ENCODE measurements around the gene PYDC1. TPM values are rescaled to one million over a fixed set of nuclear protein-coding genes. Genes with fewer than 3 reads are reported as not detected.

PYDC1 gene
- total and polyA plus RNA-seq, 11 donors: not detected

- Histone ChIP-seq H3K36me3 (peaks cover 5 to 96% (median 84%) of the 10 kb centered on the region in 9 donors), H3K9me3 (no peaks in the 10 kb centered on the region), H3K27me3 (no peaks in the 10 kb centered on the region), H3K4me1 (peaks cover 0 to 18% (median 0%) of the 10 kb centered on the region in 12 donors), H3K27ac (no peak overlapping the region), H3K4me3 (no peak overlapping the region)
- TF ChIP-seq CTCF (IDR thresholded peaks at IDR 0.05): no peak
- no peak for TF ChIP-seq POLR2A (IDR thresholded peaks at IDR 0.05)
- 82 to 89% (median 87%) methylated on average over 7 of the region's 7 CpGs for WGBS, 4 donors
- ATAC-seq (no peak), DNase-seq (no peak)
- intact Hi-C loops (cut with DNase I): loop anchor here in 1 of 10 donors (10.0 kb wide), 1 partner anchor 230 kb away; the partner anchor contains the start of gene COX6A2
These were observed 22.0 kb downstream of the PYDC1 start for GRCh38 chr16:31194898-31195297.

GRCh38 chr16:31193874-31194273 is 23.1 kb downstream of the PYDC1 start:
- H3K4me1 ChIP-seq: peaks cover 0 to 13% (median 0%) of the 10 kb centered on the region in 12 donors
- intact Hi-C loops (cut with DNase I): loop anchor here in 1 of 10 donors (10.0 kb wide), 1 partner anchor 231 kb away; the partner anchor contains the start of gene COX6A2
- DNase-seq: no peak
- no peak overlapping the region for H3K27ac ChIP-seq
- H3K9me3 ChIP-seq: no peaks in the 10 kb centered on the region
- no peak overlapping the region for H3K4me3 ChIP-seq
- peaks cover 7 to 96% (median 86%) of the 10 kb centered on the region in 9 donors for H3K36me3 ChIP-seq
- no peaks in the 10 kb centered on the region for H3K27me3 ChIP-seq
- ATAC-seq: no peak
- no peak for TF ChIP-seq CTCF (IDR thresholded peaks at IDR 0.05)
- TF ChIP-seq POLR2A (IDR thresholded peaks at IDR 0.05): no peak
- WGBS, 4 donors: 89 to 94% (median 91%) methylated on average over 2 of the region's 2 CpGs

DNA sequence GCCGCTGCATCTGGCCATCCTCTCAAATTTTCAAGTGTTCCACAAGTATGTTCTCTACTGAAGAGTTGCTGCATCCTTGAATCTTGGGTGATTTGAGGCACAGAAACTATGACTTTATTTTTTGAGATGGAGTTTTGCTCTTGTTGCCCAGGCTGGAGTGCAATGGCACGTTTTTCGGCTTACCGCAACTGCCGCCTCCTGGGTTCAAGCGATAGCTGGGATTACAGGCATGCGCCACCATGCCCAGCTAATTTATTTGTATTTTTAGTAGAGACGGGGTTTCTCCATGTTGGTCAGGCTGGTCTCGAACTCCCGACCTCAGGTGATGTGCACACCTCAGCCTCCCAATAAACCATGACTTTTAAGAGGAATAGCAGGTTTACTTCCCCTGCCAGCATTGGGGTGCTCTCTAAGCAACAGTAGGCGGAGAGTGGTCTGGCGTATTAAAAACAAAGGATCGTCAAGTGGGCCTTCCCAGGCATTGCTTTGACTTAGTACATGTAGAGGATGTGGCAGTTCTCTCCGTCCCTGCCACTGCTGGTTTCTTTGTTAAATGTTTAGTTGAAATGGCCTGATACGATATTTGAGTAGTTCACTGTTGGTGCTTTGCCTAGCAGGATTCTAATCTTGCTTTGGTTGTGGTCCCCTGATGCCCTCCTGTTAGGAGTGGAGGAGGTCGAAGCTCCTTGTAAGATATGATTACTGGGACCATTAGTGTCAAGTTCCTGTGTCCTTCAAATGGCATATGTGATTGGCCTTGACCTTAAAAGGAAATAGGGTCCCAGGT is 23.9 kb downstream of the PYDC1 start:
- TF ChIP-seq POLR2A (IDR thresholded peaks at IDR 0.05) (no peak), CTCF (IDR thresholded peaks at IDR 0.05) (no peak)
- ATAC-seq (no peak), DNase-seq (no peak)
- Histone ChIP-seq H3K27me3 (no peaks in the 10 kb centered on the region), H3K4me1 (peaks cover 0 to 4% (median 0%) of the 10 kb centered on the region in 12 donors), H3K36me3 (peaks cover 11 to 100% (median 93%) of the 10 kb centered on the region in 9 donors), H3K9me3 (no peaks in the 10 kb centered on the region), H3K4me3 (no peak overlapping the region), H3K27ac (no peak overlapping the region)
- WGBS, 4 donors: 87 to 92% (median 92%) methylated on average over 16 of the region's 16 CpGs
- intact Hi-C loops (cut with DNase I): loop anchor here in 1 of 10 donors (10.0 kb wide), 1 partner anchor 232 kb away; the partner anchor contains the start of gene COX6A2

- ATAC-seq (no peak), DNase-seq (no peak)
- Histone ChIP-seq H3K27ac (no peak overlapping the region), H3K9me3 (no peaks in the 10 kb centered on the region), H3K36me3 (peaks cover 12 to 100% (median 100%) of the 10 kb centered on the region in 9 donors), H3K4me3 (no peak overlapping the region), H3K4me1 (peaks cover 0 to 4% (median 0%) of the 10 kb centered on the region in 12 donors), H3K27me3 (no peaks in the 10 kb centered on the region)
- intact Hi-C loops (cut with DNase I): loop anchor here in 1 of 10 donors (10.0 kb wide), 1 partner anchor 233 kb away; the partner anchor contains the start of gene COX6A2
- TF ChIP-seq POLR2A (IDR thresholded peaks at IDR 0.05) (no peak), CTCF (IDR thresholded peaks at IDR 0.05) (no peak)
- 79 to 83% (median 81%) methylated on average over 5 of the region's 5 CpGs for WGBS, 4 donors
These were observed 25.1 kb downstream of the PYDC1 start for GRCh38 chr16:31191697-31192428.
